Inflammatory macrophage treated with lipopolysaccharide for 1 hour (primary cell): ENCODE data around the gene MCL1.

ENCODE experiments used
- DNase-seq, 2 donors: peaks; one replicate each; pipeline ENCODE4 v3.0.0-alpha.2; 2020 to 2022

Gene MCL1

DNA sequence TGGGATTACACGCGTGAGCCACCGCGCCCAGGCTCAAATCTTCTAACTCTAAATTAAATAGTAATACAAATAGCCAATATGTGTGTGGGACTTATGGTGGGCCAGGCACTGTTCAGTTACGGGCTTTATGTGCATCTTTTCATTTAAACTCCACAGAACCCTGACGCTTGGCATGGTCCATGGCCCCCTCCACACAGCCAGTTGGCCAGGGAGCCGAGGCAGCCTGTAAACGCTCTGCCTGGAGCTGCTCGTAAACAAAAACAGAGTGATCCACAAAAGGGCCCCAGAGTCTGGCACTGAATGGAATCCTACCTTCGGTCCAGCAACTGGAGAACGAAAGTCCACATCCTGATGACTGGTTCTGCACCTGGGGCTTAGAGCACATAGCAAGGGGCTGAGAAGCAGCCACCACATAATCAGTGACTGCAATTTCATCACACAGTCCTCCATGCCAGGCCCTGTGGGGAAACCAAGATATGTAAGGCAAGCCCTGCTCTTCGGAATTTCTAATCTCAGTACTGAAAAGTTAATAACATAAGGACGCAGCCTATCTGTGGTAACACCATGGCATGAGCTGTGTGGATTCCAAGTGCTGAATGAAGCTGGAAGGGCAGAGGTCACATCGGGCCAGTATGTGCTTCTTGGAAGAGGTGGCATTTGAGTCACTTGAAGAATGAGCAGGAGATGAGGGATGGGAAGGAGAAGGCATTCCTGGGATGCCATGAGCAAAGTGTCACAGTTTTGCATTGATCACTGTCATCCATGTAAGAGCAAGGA is 43.7 kb downstream of the MCL1 start:
- DNase-seq: no peak

DNA sequence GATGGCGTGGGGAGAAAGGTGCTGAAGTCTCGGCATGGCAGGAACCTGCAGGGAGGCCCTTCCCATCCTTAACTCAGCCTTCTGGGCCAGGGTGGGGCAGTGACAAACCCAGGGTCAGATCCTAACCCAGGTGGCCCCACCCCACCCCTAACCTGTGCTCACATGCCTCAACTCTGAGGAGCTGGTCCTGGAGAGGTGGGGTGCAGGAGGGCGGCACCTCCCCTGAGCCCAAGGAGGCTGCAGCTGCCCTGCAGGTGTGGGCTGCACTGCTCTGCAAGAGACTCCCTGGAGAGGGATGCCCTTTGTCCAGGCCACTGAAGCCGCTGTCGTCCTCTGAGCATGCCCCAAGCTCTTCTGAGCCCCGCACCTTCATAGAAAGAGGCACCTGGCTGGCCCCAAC is 45.4 kb downstream of the MCL1 start:
- no peak for DNase-seq

DNA sequence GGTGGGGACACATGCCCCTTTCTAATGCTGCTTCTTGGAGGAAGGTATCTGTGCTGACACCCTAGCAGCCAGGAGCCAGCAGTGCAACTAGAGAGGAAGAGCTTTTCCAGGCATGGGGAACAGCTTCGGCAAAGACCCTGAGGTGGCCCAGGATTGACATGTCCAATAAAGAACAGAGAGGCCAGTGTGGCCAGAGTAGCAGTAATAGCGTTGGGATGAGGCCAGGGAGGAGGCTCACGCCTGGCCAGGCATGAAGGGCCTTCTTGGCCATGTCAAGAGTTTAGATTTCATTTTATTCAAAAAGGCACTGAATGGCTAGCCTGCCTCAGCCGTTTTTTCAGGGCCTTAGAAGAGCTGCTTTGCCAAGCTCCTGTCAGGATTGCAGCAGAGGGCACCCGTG is 46.5 kb downstream of the MCL1 start:
- no peak for DNase-seq

DNA sequence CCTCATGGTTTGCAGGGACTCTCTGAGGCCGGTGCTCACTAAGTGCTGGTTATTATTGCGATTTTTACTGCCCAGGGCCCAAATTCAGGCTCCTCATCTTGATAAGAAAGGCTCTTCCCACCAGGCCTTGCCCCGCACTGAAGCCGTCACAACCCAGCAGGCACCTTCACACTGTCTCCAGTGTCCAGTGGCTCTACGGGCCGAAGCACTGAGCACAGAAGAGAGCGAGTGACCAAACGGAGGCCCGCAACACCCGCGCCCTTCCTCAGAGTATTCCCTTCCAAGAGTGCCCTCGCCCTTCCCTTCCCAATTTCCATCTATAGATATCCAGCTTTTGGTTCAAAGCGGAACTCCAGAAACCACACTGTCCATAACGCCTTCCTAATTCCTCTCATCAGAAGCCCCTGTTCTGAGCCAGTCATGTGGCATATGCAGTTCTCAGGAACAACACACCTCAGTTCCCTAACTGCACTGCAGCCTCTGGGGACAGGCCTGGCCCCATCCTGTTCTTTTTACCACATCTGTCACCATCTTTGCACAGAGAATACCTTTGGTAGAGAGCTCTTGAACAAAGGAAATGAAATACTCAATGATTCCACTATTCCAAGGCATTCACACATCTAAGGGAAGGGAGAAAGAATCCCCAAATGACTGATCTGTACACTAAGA is 48.8 kb downstream of the MCL1 start:
- no peak for DNase-seq

DNA sequence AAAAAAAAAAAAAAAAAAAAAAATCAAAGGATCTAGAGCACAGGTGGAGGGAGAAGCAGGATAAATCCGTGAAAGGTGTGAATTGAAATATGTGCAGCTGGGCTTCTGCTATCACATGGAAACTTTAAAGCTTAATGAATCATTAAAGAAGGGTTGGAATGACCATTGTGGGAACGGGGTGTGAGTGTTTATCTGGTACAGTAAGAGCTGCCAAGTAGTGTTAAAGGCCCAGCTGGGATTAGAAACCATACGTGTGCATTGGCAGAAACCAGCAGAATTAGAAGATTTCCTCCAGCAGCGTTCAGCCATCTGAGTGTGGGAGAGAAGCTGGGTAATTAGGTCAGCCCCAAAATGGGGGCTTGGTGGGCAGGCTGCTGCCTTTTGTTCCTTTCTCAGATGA is 50.4 kb downstream of the MCL1 start:
- no peak for DNase-seq

DNA sequence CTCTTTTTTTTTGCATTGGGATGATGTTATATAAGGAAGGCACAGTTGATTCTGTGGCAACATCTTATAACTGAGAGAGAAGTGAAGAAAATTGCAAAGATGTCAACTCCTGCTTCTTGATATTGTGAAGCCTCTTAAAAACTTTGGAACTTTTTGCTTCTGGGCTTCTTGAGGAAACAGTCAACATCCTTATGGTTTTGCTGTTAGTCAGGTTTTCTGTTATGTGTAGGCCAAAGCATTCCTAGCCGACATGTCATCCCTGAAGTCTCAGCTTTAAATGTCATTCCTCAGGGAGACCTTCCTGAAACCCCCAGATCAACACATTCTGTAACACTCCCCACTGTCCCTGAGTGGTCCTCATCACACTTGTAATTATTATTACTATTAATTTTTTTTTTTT is 51.2 kb downstream of the MCL1 start:
- no peak for DNase-seq

DNA sequence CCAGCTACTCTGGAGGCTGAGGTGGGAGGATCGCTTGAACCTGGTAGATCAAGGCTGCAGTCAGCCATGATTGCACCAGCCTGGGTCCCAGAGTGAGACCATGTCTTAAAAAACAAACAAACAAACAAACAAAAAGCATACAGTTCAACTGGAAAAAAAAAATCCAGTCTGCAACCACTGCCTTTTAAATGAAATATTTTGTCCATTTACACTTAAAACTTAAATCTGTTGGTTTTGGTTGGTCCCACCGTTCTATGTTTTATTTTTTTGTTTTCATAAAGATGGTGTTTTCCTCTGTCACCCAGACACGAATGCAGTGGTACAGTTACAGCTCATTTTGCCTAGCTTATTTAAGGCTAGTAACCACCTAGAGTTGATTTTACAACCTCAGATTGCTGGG is 54.1 kb downstream of the MCL1 start:
- DNase-seq: no peak
